ENCODE results near the gene LRP2BP.

Gene LRP2BP

GRCh38 chr4:185392156-185392555, 3.6 kb downstream of the LRP2BP start:
- Histone ChIP-seq H3K9ac (ENCODE audit: low read depth, low read length) (no peak overlapping the region), H3K27me3 (ENCODE audit: insufficient read depth, low read length) (peaks cover 11% of the 10 kb centered on the region; the same call in 1 of the 2 replicates), H3K4me1 (ENCODE audit: insufficient read depth, low read length) (no peaks in the 10 kb centered on the region; the same call in 1 of the 2 replicates), H3K4me3 (ENCODE audit: low read length) (no peak overlapping the region), H3K9me3 (ENCODE audit: insufficient read depth, low read depth, low read length) (no peaks in the 10 kb centered on the region), H3K36me3 (ENCODE audit: insufficient read depth, low read depth, low read length) (no peaks in the 10 kb centered on the region), H3K27ac (ENCODE audit: low read length) (no peak overlapping the region)

GRCh38 chr4:185390941-185391340, 4.8 kb downstream of the LRP2BP start:
- no peak overlapping the region for H3K9ac ChIP-seq (ENCODE audit: low read depth, low read length)
- H3K9me3 ChIP-seq (ENCODE audit: insufficient read depth, low read depth, low read length) = no peaks in the 10 kb centered on the region
- no peaks in the 10 kb centered on the region for H3K36me3 ChIP-seq (ENCODE audit: insufficient read depth, low read depth, low read length)
- no peak overlapping the region for H3K27ac ChIP-seq (ENCODE audit: low read length)
- H3K4me1 ChIP-seq (ENCODE audit: insufficient read depth, low read length) = no peaks in the 10 kb centered on the region; the same call in 1 of the 2 replicates
- H3K4me3 ChIP-seq (ENCODE audit: low read length) = no peak overlapping the region
- peaks cover 11% of the 10 kb centered on the region; the same call in 1 of the 2 replicates for H3K27me3 ChIP-seq (ENCODE audit: insufficient read depth, low read length)

DNA sequence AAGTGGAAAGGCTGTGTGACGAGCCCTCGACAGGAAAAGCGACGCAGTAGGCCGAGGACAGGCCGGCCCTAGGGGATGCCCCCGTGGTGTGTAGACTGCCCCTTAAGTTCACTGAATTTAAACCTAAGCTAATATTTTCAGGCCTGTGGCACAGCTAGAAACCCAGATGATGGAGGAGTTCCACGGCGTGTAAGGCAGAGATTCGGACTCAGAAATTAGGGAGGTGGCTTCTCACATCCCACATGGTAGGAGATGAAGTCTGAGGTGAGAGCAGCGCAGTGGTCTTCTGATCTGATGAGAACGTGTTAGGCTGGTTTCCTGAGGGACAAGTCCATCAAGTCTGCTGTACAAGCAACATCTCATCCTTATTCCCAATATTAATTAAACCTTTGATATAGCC, 7.8 kb downstream of the LRP2BP start:
- H3K9me3 ChIP-seq (ENCODE audit: insufficient read depth, low read depth, low read length) = no peaks in the 10 kb centered on the region
- no peak overlapping the region for H3K9ac ChIP-seq (ENCODE audit: low read depth, low read length)
- H3K27ac ChIP-seq (ENCODE audit: low read length) = no peak overlapping the region
- H3K27me3 ChIP-seq (ENCODE audit: insufficient read depth, low read length) = no peaks in the 10 kb centered on the region
- no peaks in the 10 kb centered on the region for H3K36me3 ChIP-seq (ENCODE audit: insufficient read depth, low read depth, low read length)
- H3K4me1 ChIP-seq (ENCODE audit: insufficient read depth, low read length) = no peaks in the 10 kb centered on the region
- no peak overlapping the region for H3K4me3 ChIP-seq (ENCODE audit: low read length)

DNA sequence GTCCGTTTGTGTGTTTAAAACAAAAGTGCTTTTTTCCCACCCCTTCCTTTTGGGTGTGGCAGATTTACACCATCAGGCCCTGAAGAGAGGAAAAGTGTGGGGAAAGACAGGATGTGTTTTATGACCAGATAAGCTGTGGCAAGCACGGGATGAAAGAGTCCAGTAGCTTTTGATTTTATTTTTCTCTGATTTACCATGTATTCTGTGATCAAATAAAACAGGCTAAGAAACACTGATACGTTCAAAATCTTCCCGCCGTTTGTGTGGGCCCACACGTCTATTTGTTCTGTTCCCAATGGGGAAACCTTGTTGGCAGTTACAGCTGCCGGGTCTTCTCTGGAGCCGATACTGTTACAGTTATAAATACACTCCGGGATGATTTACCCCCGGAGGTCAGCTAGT, 10.8 kb downstream of the LRP2BP start:
- no peaks in the 10 kb centered on the region for H3K4me1 ChIP-seq (ENCODE audit: insufficient read depth, low read length)
- H3K9ac ChIP-seq (ENCODE audit: low read depth, low read length) = no peak overlapping the region
- H3K4me3 ChIP-seq (ENCODE audit: low read length) = no peak overlapping the region
- H3K9me3 ChIP-seq (ENCODE audit: insufficient read depth, low read depth, low read length) = no peaks in the 10 kb centered on the region
- H3K27me3 ChIP-seq (ENCODE audit: insufficient read depth, low read length) = no peaks in the 10 kb centered on the region
- H3K36me3 ChIP-seq (ENCODE audit: insufficient read depth, low read depth, low read length) = no peaks in the 10 kb centered on the region
- H3K27ac ChIP-seq (ENCODE audit: low read length) = no peak overlapping the region

DNA sequence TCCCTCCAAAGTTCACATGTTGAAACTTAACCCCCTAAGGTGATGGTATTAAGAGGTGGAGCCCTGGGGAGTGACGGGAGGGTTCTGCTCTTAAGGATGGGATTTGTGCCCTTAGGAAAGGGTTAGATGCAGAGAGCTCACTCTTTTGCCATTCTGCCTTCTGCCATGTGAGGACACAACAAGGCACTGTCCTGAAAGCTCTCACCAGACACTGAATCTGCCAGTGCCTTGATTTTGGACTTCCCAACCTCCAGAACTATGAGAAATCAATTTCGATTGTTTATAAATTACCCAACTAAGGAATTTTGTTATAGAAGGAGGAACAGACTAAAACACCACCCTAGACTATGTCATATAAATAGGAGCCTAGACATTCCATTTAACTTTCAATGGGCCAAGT, 11.7 kb downstream of the LRP2BP start:
- no peaks in the 10 kb centered on the region for H3K27me3 ChIP-seq (ENCODE audit: insufficient read depth, low read length)
- no peak overlapping the region for H3K9ac ChIP-seq (ENCODE audit: low read depth, low read length)
- no peaks in the 10 kb centered on the region for H3K36me3 ChIP-seq (ENCODE audit: insufficient read depth, low read depth, low read length)
- H3K27ac ChIP-seq (ENCODE audit: low read length) = no peak overlapping the region
- H3K4me1 ChIP-seq (ENCODE audit: insufficient read depth, low read length) = no peaks in the 10 kb centered on the region
- no peak overlapping the region for H3K4me3 ChIP-seq (ENCODE audit: low read length)
- H3K9me3 ChIP-seq (ENCODE audit: insufficient read depth, low read depth, low read length) = no peaks in the 10 kb centered on the region

DNA sequence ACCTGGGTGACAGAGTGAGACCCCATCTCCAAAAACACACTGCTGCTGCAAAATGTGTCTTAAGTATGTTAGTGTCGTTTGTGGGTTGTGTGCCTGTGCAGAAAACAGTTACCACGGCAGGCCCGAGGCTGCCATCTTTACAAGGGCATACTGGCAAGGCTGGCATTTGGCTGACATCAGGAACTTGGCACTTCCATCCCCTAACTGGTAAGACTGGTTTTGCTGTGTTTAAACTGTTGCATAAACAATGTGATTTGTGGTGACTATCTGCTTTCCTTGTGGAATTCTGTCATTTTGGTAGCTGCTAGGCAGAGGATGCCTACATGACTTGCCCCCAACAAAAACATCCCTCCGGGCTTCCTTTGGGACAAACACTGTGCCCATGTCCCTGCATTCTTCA, 12.3 kb downstream of the LRP2BP start:
- H3K9me3 ChIP-seq (ENCODE audit: insufficient read depth, low read depth, low read length) = no peaks in the 10 kb centered on the region
- H3K4me3 ChIP-seq (ENCODE audit: low read length) = no peak overlapping the region
- no peak overlapping the region for H3K27ac ChIP-seq (ENCODE audit: low read length)
- H3K4me1 ChIP-seq (ENCODE audit: insufficient read depth, low read length) = no peaks in the 10 kb centered on the region
- H3K27me3 ChIP-seq (ENCODE audit: insufficient read depth, low read length) = no peaks in the 10 kb centered on the region
- no peaks in the 10 kb centered on the region for H3K36me3 ChIP-seq (ENCODE audit: insufficient read depth, low read depth, low read length)
- H3K9ac ChIP-seq (ENCODE audit: low read depth, low read length) = no peak overlapping the region

GRCh38 chr4:185382754-185383153, 13.0 kb downstream of the LRP2BP start:
- no peak overlapping the region for H3K27ac ChIP-seq (ENCODE audit: low read length)
- H3K27me3 ChIP-seq (ENCODE audit: insufficient read depth, low read length) = no peaks in the 10 kb centered on the region
- no peaks in the 10 kb centered on the region for H3K4me1 ChIP-seq (ENCODE audit: insufficient read depth, low read length)
- H3K9ac ChIP-seq (ENCODE audit: low read depth, low read length) = no peak overlapping the region
- H3K9me3 ChIP-seq (ENCODE audit: insufficient read depth, low read depth, low read length) = no peaks in the 10 kb centered on the region
- no peaks in the 10 kb centered on the region for H3K36me3 ChIP-seq (ENCODE audit: insufficient read depth, low read depth, low read length)
- H3K4me3 ChIP-seq (ENCODE audit: low read length) = no peak overlapping the region

GRCh38 chr4:185381288-185382196, 14.2 kb downstream of the LRP2BP start:
- Histone ChIP-seq H3K4me1 (ENCODE audit: insufficient read depth, low read length) (no peaks in the 10 kb centered on the region), H3K9me3 (ENCODE audit: insufficient read depth, low read depth, low read length) (no peaks in the 10 kb centered on the region), H3K9ac (ENCODE audit: low read depth, low read length) (no peak overlapping the region), H3K4me3 (ENCODE audit: low read length) (no peak overlapping the region), H3K27me3 (ENCODE audit: insufficient read depth, low read length) (no peaks in the 10 kb centered on the region), H3K36me3 (ENCODE audit: insufficient read depth, low read depth, low read length) (no peaks in the 10 kb centered on the region), H3K27ac (ENCODE audit: low read length) (no peak overlapping the region)

- H3K4me1 ChIP-seq (ENCODE audit: insufficient read depth, low read length) = no peaks in the 10 kb centered on the region
- H3K27ac ChIP-seq (ENCODE audit: low read length) = no peak overlapping the region
- no peak overlapping the region for H3K9ac ChIP-seq (ENCODE audit: low read depth, low read length)
- no peak overlapping the region for H3K4me3 ChIP-seq (ENCODE audit: low read length)
- H3K9me3 ChIP-seq (ENCODE audit: insufficient read depth, low read depth, low read length) = no peaks in the 10 kb centered on the region
- no peaks in the 10 kb centered on the region for H3K36me3 ChIP-seq (ENCODE audit: insufficient read depth, low read depth, low read length)
- H3K27me3 ChIP-seq (ENCODE audit: insufficient read depth, low read length) = no peaks in the 10 kb centered on the region
Measured at GRCh38 chr4:185380320-185380719, 15.4 kb downstream of the LRP2BP start.

GRCh38 chr4:185379326-185380295, 16.1 kb downstream of the LRP2BP start:
- no peaks in the 10 kb centered on the region for H3K4me1 ChIP-seq (ENCODE audit: insufficient read depth, low read length)
- no peaks in the 10 kb centered on the region for H3K9me3 ChIP-seq (ENCODE audit: insufficient read depth, low read depth, low read length)
- H3K9ac ChIP-seq (ENCODE audit: low read depth, low read length) = no peak overlapping the region
- H3K36me3 ChIP-seq (ENCODE audit: insufficient read depth, low read depth, low read length) = no peaks in the 10 kb centered on the region
- no peaks in the 10 kb centered on the region for H3K27me3 ChIP-seq (ENCODE audit: insufficient read depth, low read length)
- no peak overlapping the region for H3K4me3 ChIP-seq (ENCODE audit: low read length)
- H3K27ac ChIP-seq (ENCODE audit: low read length) = no peak overlapping the region

DNA sequence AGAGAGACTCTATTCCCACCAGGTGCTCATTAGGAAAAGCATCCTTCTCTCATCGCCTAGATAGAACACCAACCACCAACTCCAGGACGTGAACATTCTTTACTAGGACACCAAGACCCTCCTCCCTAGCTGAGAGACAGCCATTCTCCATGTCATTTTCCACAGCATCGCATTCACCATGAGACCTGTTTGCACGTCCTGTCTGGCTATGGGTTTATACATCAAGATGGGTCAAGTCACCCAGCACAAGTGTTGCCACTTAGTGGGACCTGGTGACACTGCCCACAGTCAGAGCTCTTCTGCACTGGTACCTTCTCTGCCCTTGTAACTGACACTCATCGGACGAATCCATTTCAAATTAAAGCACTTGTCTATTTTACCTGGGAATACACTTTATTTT, 17.5 kb downstream of the LRP2BP start:
- Histone ChIP-seq H3K4me3 (ENCODE audit: low read length) (no peak overlapping the region), H3K27me3 (ENCODE audit: insufficient read depth, low read length) (no peaks in the 10 kb centered on the region), H3K36me3 (ENCODE audit: insufficient read depth, low read depth, low read length) (no peaks in the 10 kb centered on the region), H3K27ac (ENCODE audit: low read length) (no peak overlapping the region), H3K9me3 (ENCODE audit: insufficient read depth, low read depth, low read length) (no peaks in the 10 kb centered on the region), H3K9ac (ENCODE audit: low read depth, low read length) (no peak overlapping the region), H3K4me1 (ENCODE audit: insufficient read depth, low read length) (no peaks in the 10 kb centered on the region)

All from iPS-20b (cell line).